Measurements from ENCODE around the gene OTUD7B.

DNA sequence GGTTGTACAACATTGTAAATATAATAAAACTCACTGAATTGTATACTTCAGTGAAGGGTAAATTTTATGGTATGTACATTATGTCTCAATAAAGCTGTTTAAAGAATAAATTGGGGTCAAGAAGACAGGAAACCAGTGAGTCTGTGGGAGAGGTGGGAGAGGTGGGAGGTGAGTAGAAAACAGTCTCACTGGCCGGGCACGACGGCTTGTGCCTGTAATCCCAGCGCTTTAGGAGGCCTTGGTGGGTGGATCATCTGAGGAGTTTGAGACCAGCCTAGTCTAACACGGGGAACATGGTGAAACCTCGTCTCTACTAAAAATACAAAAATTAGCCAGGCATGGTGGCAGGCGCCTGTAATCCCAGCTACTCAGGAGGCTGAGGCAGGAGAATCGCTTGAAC, 78.1 kb downstream of the OTUD7B start:
- no peak for TF ChIP-seq SIN3A (IDR thresholded peaks at IDR 0.05; ENCODE audit: borderline replicate concordance, insufficient read depth, low read length)
- TF ChIP-seq, protein P1, sequence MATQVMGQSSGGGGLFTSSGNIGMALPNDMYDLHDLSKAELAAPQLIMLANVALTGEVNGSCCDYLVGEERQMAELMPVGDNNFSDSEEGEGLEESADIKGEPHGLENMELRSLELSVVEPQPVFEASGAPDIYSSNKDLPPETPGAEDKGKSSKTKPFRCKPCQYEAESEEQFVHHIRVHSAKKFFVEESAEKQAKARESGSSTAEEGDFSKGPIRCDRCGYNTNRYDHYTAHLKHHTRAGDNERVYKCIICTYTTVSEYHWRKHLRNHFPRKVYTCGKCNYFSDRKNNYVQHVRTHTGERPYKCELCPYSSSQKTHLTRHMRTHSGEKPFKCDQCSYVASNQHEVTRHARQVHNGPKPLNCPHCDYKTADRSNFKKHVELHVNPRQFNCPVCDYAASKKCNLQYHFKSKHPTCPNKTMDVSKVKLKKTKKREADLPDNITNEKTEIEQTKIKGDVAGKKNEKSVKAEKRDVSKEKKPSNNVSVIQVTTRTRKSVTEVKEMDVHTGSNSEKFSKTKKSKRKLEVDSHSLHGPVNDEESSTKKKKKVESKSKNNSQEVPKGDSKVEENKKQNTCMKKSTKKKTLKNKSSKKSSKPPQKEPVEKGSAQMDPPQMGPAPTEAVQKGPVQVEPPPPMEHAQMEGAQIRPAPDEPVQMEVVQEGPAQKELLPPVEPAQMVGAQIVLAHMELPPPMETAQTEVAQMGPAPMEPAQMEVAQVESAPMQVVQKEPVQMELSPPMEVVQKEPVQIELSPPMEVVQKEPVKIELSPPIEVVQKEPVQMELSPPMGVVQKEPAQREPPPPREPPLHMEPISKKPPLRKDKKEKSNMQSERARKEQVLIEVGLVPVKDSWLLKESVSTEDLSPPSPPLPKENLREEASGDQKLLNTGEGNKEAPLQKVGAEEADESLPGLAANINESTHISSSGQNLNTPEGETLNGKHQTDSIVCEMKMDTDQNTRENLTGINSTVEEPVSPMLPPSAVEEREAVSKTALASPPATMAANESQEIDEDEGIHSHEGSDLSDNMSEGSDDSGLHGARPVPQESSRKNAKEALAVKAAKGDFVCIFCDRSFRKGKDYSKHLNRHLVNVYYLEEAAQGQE (IDR thresholded peaks at IDR 0.05; ENCODE audit: insufficient read depth in 1 of 2, low read depth in 2 of 2, low read length in 2 of 2) = no peak
- no peak for TF ChIP-seq POLR2AphosphoS5 (IDR thresholded peaks at IDR 0.05; ENCODE audit: low read depth, low read length)
- no peak for TF ChIP-seq TAF1 (IDR thresholded peaks at IDR 0.05; ENCODE audit: borderline replicate concordance, insufficient read depth, low read length)

Data from PFSK-1 (cell line).